Measurements from ENCODE around the gene ZNF546.
A peak's percentile ranks its signal among the peaks of the same experiment; 100 is the strongest.
"Not testable (repeated sequence)": the region's sequence is repeated elsewhere in the genome, so short reads cannot be mapped to it uniquely, and the experiment has no call there.

ZNF546 gene

GRCh38 chr19:40023969-40024368 lies 27.1 kb downstream of the ZNF546 start:
- Histone ChIP-seq H3K4ac (ENCODE audit: low read depth, low read length) (no peak overlapping the region), H3K56ac (ENCODE audit: low read length) (no peak overlapping the region), H3K4me2 (ENCODE audit: low read length) (no peak overlapping the region), H4K8ac (ENCODE audit: low read depth, low read length) (no peak overlapping the region), H3K79me1 (ENCODE audit: low read length) (no peaks in the 10 kb centered on the region), H3K18ac (ENCODE audit: low read length) (no peak overlapping the region), H3K23ac (ENCODE audit: low read length) (no peak overlapping the region), H3K27ac (ENCODE audit: low read depth, low read length) (no peak overlapping the region), H3K4me3 (ENCODE audit: low read length) (no peak overlapping the region), H3K4me1 (ENCODE audit: control insufficient read depth, low read depth, low read length) (no peaks in the 10 kb centered on the region), H3K36me3 (ENCODE audit: control insufficient read depth, insufficient read depth, low read length) (no peaks in the 10 kb centered on the region), H2BK120ac (ENCODE audit: low read depth, low read length) (no peak overlapping the region), H3K9ac (ENCODE audit: low read length) (no peak overlapping the region), H3K79me2 (ENCODE audit: control insufficient read depth, insufficient read depth, low read length) (no peaks in the 10 kb centered on the region), H2BK15ac (replicated peaks; ENCODE audit: low read depth) (no peak overlapping the region), H2BK5ac (ENCODE audit: low read length) (no peak overlapping the region), H4K5ac (ENCODE audit: low read length) (no peak overlapping the region), H3K27me3 (ENCODE audit: insufficient read depth, low read length, poor library complexity) (no peaks in the 10 kb centered on the region), H2AK5ac (ENCODE audit: low read length) (no peak overlapping the region)
- no peak for DNase-seq
- WGBS (ENCODE audit: extremely low coverage, insufficient coverage, low lambda C conversion rate), result no CpG with 5 or more reads among the region's 3 CpGs

- WGBS (ENCODE audit: extremely low coverage, insufficient coverage, low lambda C conversion rate), result no CpG with 5 or more reads among the region's 4 CpGs
- H2AK5ac ChIP-seq (ENCODE audit: low read length), result no peak overlapping the region
- no peak for DNase-seq
- no peak overlapping the region for H2BK5ac ChIP-seq (ENCODE audit: low read length)
- no peak overlapping the region for H3K18ac ChIP-seq (ENCODE audit: low read length)
- H3K9ac ChIP-seq (ENCODE audit: low read length), result no peak overlapping the region
- no peak overlapping the region for H4K8ac ChIP-seq (ENCODE audit: low read depth, low read length)
- H2BK15ac ChIP-seq (replicated peaks; ENCODE audit: low read depth), result no peak overlapping the region
- no peak overlapping the region for H3K4me2 ChIP-seq (ENCODE audit: low read length)
- H3K27ac ChIP-seq (ENCODE audit: low read depth, low read length), result no peak overlapping the region
- H3K36me3 ChIP-seq (ENCODE audit: control insufficient read depth, insufficient read depth, low read length), result no peaks in the 10 kb centered on the region
- no peak overlapping the region for H3K23ac ChIP-seq (ENCODE audit: low read length)
- no peak overlapping the region for H2BK120ac ChIP-seq (ENCODE audit: low read depth, low read length)
- no peaks in the 10 kb centered on the region for H3K79me1 ChIP-seq (ENCODE audit: low read length)
- no peak overlapping the region for H3K56ac ChIP-seq (ENCODE audit: low read length)
- no peak overlapping the region for H3K4me3 ChIP-seq (ENCODE audit: low read length)
- H4K5ac ChIP-seq (ENCODE audit: low read length), result no peak overlapping the region
- H3K27me3 ChIP-seq (ENCODE audit: insufficient read depth, low read length, poor library complexity), result no peaks in the 10 kb centered on the region
- no peaks in the 10 kb centered on the region for H3K4me1 ChIP-seq (ENCODE audit: control insufficient read depth, low read depth, low read length)
- no peak overlapping the region for H3K4ac ChIP-seq (ENCODE audit: low read depth, low read length)
- no peaks in the 10 kb centered on the region for H3K79me2 ChIP-seq (ENCODE audit: control insufficient read depth, insufficient read depth, low read length)
Observed at GRCh38 chr19:40025938-40026596, 29.2 kb downstream of the ZNF546 start.

- Histone ChIP-seq H3K27ac (ENCODE audit: low read depth, low read length) (no peak overlapping the region), H3K36me3 (ENCODE audit: control insufficient read depth, insufficient read depth, low read length) (no peaks in the 10 kb centered on the region), H3K4me3 (ENCODE audit: low read length) (no peak overlapping the region), H3K23ac (ENCODE audit: low read length) (no peak overlapping the region), H3K4me2 (ENCODE audit: low read length) (no peak overlapping the region), H4K5ac (ENCODE audit: low read length) (no peak overlapping the region), H3K56ac (ENCODE audit: low read length) (no peak overlapping the region), H3K79me2 (ENCODE audit: control insufficient read depth, insufficient read depth, low read length) (no peaks in the 10 kb centered on the region), H3K4me1 (ENCODE audit: control insufficient read depth, low read depth, low read length) (no peaks in the 10 kb centered on the region), H2BK5ac (ENCODE audit: low read length) (no peak overlapping the region), H3K18ac (ENCODE audit: low read length) (no peak overlapping the region), H2BK15ac (replicated peaks; ENCODE audit: low read depth) (no peak overlapping the region), H4K8ac (ENCODE audit: low read depth, low read length) (no peak overlapping the region), H3K79me1 (ENCODE audit: low read length) (no peaks in the 10 kb centered on the region), H2BK120ac (ENCODE audit: low read depth, low read length) (no peak overlapping the region), H3K27me3 (ENCODE audit: insufficient read depth, low read length, poor library complexity) (no peaks in the 10 kb centered on the region), H2AK5ac (ENCODE audit: low read length) (no peak overlapping the region), H3K4ac (ENCODE audit: low read depth, low read length) (no peak overlapping the region), H3K9ac (ENCODE audit: low read length) (no peak overlapping the region)
- no CpG with 5 or more reads among the region's 5 CpGs for WGBS (ENCODE audit: extremely low coverage, insufficient coverage, low lambda C conversion rate)
- no peak for DNase-seq
Observed at GRCh38 chr19:40026597-40026970, 29.7 kb downstream of the ZNF546 start.

- Histone ChIP-seq H3K4me3 (ENCODE audit: low read length) (no peak overlapping the region), H3K36me3 (ENCODE audit: control insufficient read depth, insufficient read depth, low read length) (no peaks in the 10 kb centered on the region)
- DNase-seq, result no peak
Observed at GRCh38 chr19:40033989-40034560, 37.2 kb downstream of the ZNF546 start.

GRCh38 chr19:40035996-40036395 lies 39.1 kb downstream of the ZNF546 start:
- H3K9ac ChIP-seq (ENCODE audit: low read length), result no peak overlapping the region
- no peak overlapping the region for H3K4ac ChIP-seq (ENCODE audit: low read depth, low read length)
- H4K5ac ChIP-seq (ENCODE audit: low read length), result no peak overlapping the region
- H3K27me3 ChIP-seq (ENCODE audit: insufficient read depth, low read length, poor library complexity), result no peaks in the 10 kb centered on the region
- no peak overlapping the region for H2BK120ac ChIP-seq (ENCODE audit: low read depth, low read length)
- no peaks in the 10 kb centered on the region for H3K79me2 ChIP-seq (ENCODE audit: control insufficient read depth, insufficient read depth, low read length)
- no peak overlapping the region for H3K4me3 ChIP-seq (ENCODE audit: low read length)
- H3K4me2 ChIP-seq (ENCODE audit: low read length), result no peak overlapping the region
- no peaks in the 10 kb centered on the region for H3K4me1 ChIP-seq (ENCODE audit: control insufficient read depth, low read depth, low read length)
- WGBS (ENCODE audit: extremely low coverage, insufficient coverage, low lambda C conversion rate), result no CpG with 5 or more reads among the region's 4 CpGs
- no peak overlapping the region for H2BK5ac ChIP-seq (ENCODE audit: low read length)
- no peak overlapping the region for H3K18ac ChIP-seq (ENCODE audit: low read length)
- no peak overlapping the region for H2BK15ac ChIP-seq (replicated peaks; ENCODE audit: low read depth)
- H3K79me1 ChIP-seq (ENCODE audit: low read length), result no peaks in the 10 kb centered on the region
- peak; percentile 26 for DNase-seq
- H3K23ac ChIP-seq (ENCODE audit: low read length), result no peak overlapping the region
- no peak overlapping the region for H2AK5ac ChIP-seq (ENCODE audit: low read length)
- H3K36me3 ChIP-seq (ENCODE audit: control insufficient read depth, insufficient read depth, low read length), result no peaks in the 10 kb centered on the region
- no peak overlapping the region for H3K56ac ChIP-seq (ENCODE audit: low read length)
- no peak overlapping the region for H3K27ac ChIP-seq (ENCODE audit: low read depth, low read length)
- H4K8ac ChIP-seq (ENCODE audit: low read depth, low read length), result no peak overlapping the region

More at GRCh38 chr19:40033989-40034560, 37.2 kb downstream of the ZNF546 start:
- no peak overlapping the region for H2BK15ac ChIP-seq (replicated peaks; ENCODE audit: low read depth)
- H3K27me3 ChIP-seq (ENCODE audit: insufficient read depth, low read length, poor library complexity), result no peaks in the 10 kb centered on the region
- H3K4ac ChIP-seq (ENCODE audit: low read depth, low read length), result no peak overlapping the region
- H2AK5ac ChIP-seq (ENCODE audit: low read length), result no peak overlapping the region
- H3K56ac ChIP-seq (ENCODE audit: low read length), result no peak overlapping the region
- no peak overlapping the region for H2BK120ac ChIP-seq (ENCODE audit: low read depth, low read length)
- no peak overlapping the region for H2BK5ac ChIP-seq (ENCODE audit: low read length)
- H4K8ac ChIP-seq (ENCODE audit: low read depth, low read length), result no peak overlapping the region
- no CpG with 5 or more reads among the region's 2 CpGs for WGBS (ENCODE audit: extremely low coverage, insufficient coverage, low lambda C conversion rate)
- H3K27ac ChIP-seq (ENCODE audit: low read depth, low read length), result no peak overlapping the region
- H3K23ac ChIP-seq (ENCODE audit: low read length), result no peak overlapping the region
- no peaks in the 10 kb centered on the region for H3K79me1 ChIP-seq (ENCODE audit: low read length)
- H3K4me1 ChIP-seq (ENCODE audit: control insufficient read depth, low read depth, low read length), result no peaks in the 10 kb centered on the region
- no peak overlapping the region for H3K18ac ChIP-seq (ENCODE audit: low read length)
- no peak overlapping the region for H4K5ac ChIP-seq (ENCODE audit: low read length)
- H3K4me2 ChIP-seq (ENCODE audit: low read length), result no peak overlapping the region
- no peak overlapping the region for H3K9ac ChIP-seq (ENCODE audit: low read length)
- no peaks in the 10 kb centered on the region for H3K79me2 ChIP-seq (ENCODE audit: control insufficient read depth, insufficient read depth, low read length)

- H3K79me1 ChIP-seq (ENCODE audit: low read length); H3K18ac ChIP-seq (ENCODE audit: low read length); H3K56ac ChIP-seq (ENCODE audit: low read length); H2BK15ac ChIP-seq (replicated peaks; ENCODE audit: low read depth); H2AK5ac ChIP-seq (ENCODE audit: low read length); DNase-seq; H3K36me3 ChIP-seq (ENCODE audit: control insufficient read depth, insufficient read depth, low read length); H3K4ac ChIP-seq (ENCODE audit: low read depth, low read length); H3K9ac ChIP-seq (ENCODE audit: low read length); H3K4me3 ChIP-seq (ENCODE audit: low read length); H3K27ac ChIP-seq (ENCODE audit: low read depth, low read length); H3K27me3 ChIP-seq (ENCODE audit: insufficient read depth, low read length, poor library complexity); H3K79me2 ChIP-seq (ENCODE audit: control insufficient read depth, insufficient read depth, low read length); H3K23ac ChIP-seq (ENCODE audit: low read length); H3K4me1 ChIP-seq (ENCODE audit: control insufficient read depth, low read depth, low read length); H3K4me2 ChIP-seq (ENCODE audit: low read length); H2BK120ac ChIP-seq (ENCODE audit: low read depth, low read length); H4K8ac ChIP-seq (ENCODE audit: low read depth, low read length); H2BK5ac ChIP-seq (ENCODE audit: low read length); H4K5ac ChIP-seq (ENCODE audit: low read length): not testable (repeated sequence)
- WGBS (ENCODE audit: extremely low coverage, insufficient coverage, low lambda C conversion rate), result no CpG with 5 or more reads among the region's 3 CpGs
Observed at GRCh38 chr19:40038047-40038446, 41.2 kb downstream of the ZNF546 start.
